Measurements from ENCODE around the gene DCST1. TPM values are rescaled to one million over a fixed set of nuclear protein-coding genes. Genes with fewer than 3 reads are reported as not detected.
A peak's percentile ranks its signal among the peaks of the same experiment; 100 is the strongest.

The DCST1 gene
- total and polyA plus RNA-seq, 2 of the 4 experiments (the other 2 are of a cell fraction) = not detected

GRCh38 chr1:154989195-154989860 lies 44.3 kb upstream of the DCST1 start:
- ChIA-PET POLR2A (ENCODE audit: unreplicated experiment) (no interaction called here), CTCF (no interaction called here)
- intact Hi-C loops (cut with micrococcal nuclease) = no loop called here
- WGBS, 2 experiments (ENCODE audit: extremely low coverage in 2 of 2, insufficient read length in 1 of 2) = no CpG with 5 or more reads among the region's 3 CpGs
- no peak overlapping the region for H3K4me2 ChIP-seq (ENCODE audit: low read depth, low read length)
- no peak overlapping the region for H4K5ac ChIP-seq (ENCODE audit: low read depth, low read length)
- no peak overlapping the region for H2BK5ac ChIP-seq (ENCODE audit: low read depth, low read length, poor library complexity, severe bottlenecking)
- H3K4me3 ChIP-seq (ENCODE audit: insufficient read depth, low read depth, low read length) = no peak overlapping the region
- no peak overlapping the region for H2AK5ac ChIP-seq (ENCODE audit: low read depth, low read length)
- no peak overlapping the region for H2BK120ac ChIP-seq (ENCODE audit: low read depth, low read length)
- H2BK15ac ChIP-seq (ENCODE audit: low read depth, low read length) = no peak overlapping the region
- no peak overlapping the region for H3K56ac ChIP-seq (ENCODE audit: extremely low read depth, insufficient read depth, low read length)
- H3K27me3 ChIP-seq (ENCODE audit: control insufficient read depth, insufficient read depth, low read length) = no peaks in the 10 kb centered on the region
- TF ChIP-seq POLR2A (IDR thresholded peaks at IDR 0.05; ENCODE audit: low read depth, low read length) = no peak
- TF ChIP-seq MAZ (IDR thresholded peaks at IDR 0.05; ENCODE audit: borderline replicate concordance, low read depth, low read length) = no peak
- no peak for TF ChIP-seq ELK1 (IDR thresholded peaks at IDR 0.05; ENCODE audit: borderline replicate concordance, low read depth, low read length)
- no peak for TF ChIP-seq BHLHE40 (IDR thresholded peaks at IDR 0.05; ENCODE audit: low read depth, low read length)
- no peak for TF ChIP-seq CEBPB (IDR thresholded peaks at IDR 0.05; ENCODE audit: low read depth, low read length)
- no peak for TF ChIP-seq MXI1 (IDR thresholded peaks at IDR 0.05; ENCODE audit: borderline replicate concordance, low read depth, low read length)
- TF ChIP-seq SMC3 (IDR thresholded peaks at IDR 0.05; ENCODE audit: low read depth, low read length) = no peak
- TF ChIP-seq RFX5 (IDR thresholded peaks at IDR 0.05; ENCODE audit: low read depth, low read length) = no peak
- TF ChIP-seq CTCF (conservative IDR thresholded peaks at IDR 0.05; ENCODE audit: low read depth, low read length) = no peak
- no peak for TF ChIP-seq RAD21 (IDR thresholded peaks at IDR 0.05; ENCODE audit: low read length)
- no peak for TF ChIP-seq FOS (IDR thresholded peaks at IDR 0.05; ENCODE audit: low read depth, low read length)
- TF ChIP-seq MAFK (IDR thresholded peaks at IDR 0.05; ENCODE audit: low read depth, low read length) = no peak
- TF ChIP-seq NFE2L2 (IDR thresholded peaks at IDR 0.05; ENCODE audit: low read depth, low read length) = no peak
- no peak for TF ChIP-seq USF2 (IDR thresholded peaks at IDR 0.05; ENCODE audit: low read depth, low read length)
- no peaks in the 10 kb centered on the region for H3K9me3 ChIP-seq (ENCODE audit: control insufficient read depth, insufficient read depth, low read length)
- H4K91ac ChIP-seq (ENCODE audit: insufficient read depth, low read depth, low read length) = no peak overlapping the region
- in situ Hi-C loops (cut with MboI; ENCODE audit: low sequenced_read_pairs) = no loop called here
- ATAC-seq (ENCODE audit: low read depth) (no peak), DNase-seq (no peak)
- H3K23ac ChIP-seq (ENCODE audit: low read depth, low read length) = no peak overlapping the region
- dilution Hi-C loops (cut with HindIII; ENCODE audit: low sequenced_read_pairs, unreplicated experiment) = no loop called here
- H4K8ac ChIP-seq (ENCODE audit: low read depth in 2 of 2, low read length in 2 of 2) = no peak overlapping the region
- H2BK20ac ChIP-seq (ENCODE audit: low read depth, low read length) = no peak overlapping the region
- H3K18ac ChIP-seq (ENCODE audit: low read depth, low read length) = no peak overlapping the region
- no peak overlapping the region for H2AK9ac ChIP-seq (replicated peaks; ENCODE audit: low read depth, low read length, poor library complexity)
- no TSS peak for BruUV-seq (replicated peaks)
- H3K4me1 ChIP-seq (ENCODE audit: control insufficient read depth, insufficient read depth, low read length) = peaks cover 4% of the 10 kb centered on the region; the same call in 1 of the 2 replicates
- peaks cover 18 to 53% of the 10 kb centered on the region in 2 experiments for H3K79me1 ChIP-seq (ENCODE audit: low read depth in 1 of 2, low read length in 2 of 2)
- no peak overlapping the region for H3K9ac ChIP-seq (ENCODE audit: low read depth, low read length)
- H4K20me1 ChIP-seq (ENCODE audit: insufficient read depth, low read length) = peaks cover 12% of the 10 kb centered on the region; the same call in 1 of the 2 replicates
- peaks cover 28% of the 10 kb centered on the region for H3K36me3 ChIP-seq (ENCODE audit: control insufficient read depth, insufficient read depth, low read length)
- no peak overlapping the region for H3K27ac ChIP-seq (ENCODE audit: insufficient read depth, low read length)
- no peak overlapping the region for H3K4ac ChIP-seq (ENCODE audit: low read depth, low read length)
- no peak overlapping the region for H3K14ac ChIP-seq (replicated peaks; ENCODE audit: low read depth, low read length)
- peaks cover 10% of the 10 kb centered on the region for H3K9me1 ChIP-seq (ENCODE audit: insufficient read depth, low read length)
- H2AFZ ChIP-seq (replicated peaks; ENCODE audit: low read length, poor library complexity) = peak overlapping the region; percentile 63

Data from IMR-90 (cell line).